Measurements from ENCODE around the gene OR4N2.
"Not testable (repeated sequence)": the region's sequence is repeated elsewhere in the genome, so short reads cannot be mapped to it uniquely, and the experiment has no call there.

DNA sequence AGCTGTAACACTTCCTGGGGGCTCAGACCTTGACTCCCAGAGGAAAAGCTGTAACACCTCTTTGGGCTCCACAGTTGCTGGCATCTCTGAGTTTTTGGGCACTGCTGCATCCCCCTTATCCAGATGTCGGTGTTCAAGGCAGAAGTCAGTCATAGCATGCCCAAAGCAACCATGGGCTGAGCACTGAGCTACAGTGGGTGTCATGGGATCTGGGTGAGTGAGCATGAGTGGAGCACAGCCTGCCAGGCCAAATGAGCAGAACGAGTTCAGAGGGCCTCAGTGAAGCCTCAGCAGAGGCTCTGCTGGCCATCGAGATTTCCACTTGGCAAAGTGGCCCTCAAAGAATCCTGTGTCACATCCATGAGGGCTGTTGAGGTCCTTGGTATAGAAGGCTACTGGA, 32.1 kb upstream of the OR4N2 start:
- not testable (repeated sequence) for TF ChIP-seq CTCF, POLR2A (IDR thresholded peaks at IDR 0.05)

Measured in heart left ventricle (tissue), 13 donors.